ENCODE data around the gene KCNJ5.

KCNJ5 gene

GRCh38 chr11:128963744-128964325, 72.7 kb downstream of the KCNJ5 start:
- peaks cover 45% of the 10 kb centered on the region for H3K4me1 ChIP-seq (ENCODE audit: insufficient read depth, low read length)
- no peaks in the 10 kb centered on the region for H3K9me3 ChIP-seq (ENCODE audit: insufficient read depth, low read length, severe bottlenecking)
- H3K36me3 ChIP-seq (ENCODE audit: insufficient read depth, low read length): no peaks in the 10 kb centered on the region
- peak overlapping the region; percentile 90 for H3K27ac ChIP-seq (ENCODE audit: low read length)
- TF ChIP-seq EZH2 (IDR thresholded peaks at IDR 0.05; ENCODE audit: borderline replicate concordance, low read depth, low read length, severe bottlenecking): no peak
- TF ChIP-seq CTCF (IDR thresholded peaks at IDR 0.05; ENCODE audit: borderline replicate concordance, extremely low read depth, low read length, poor library complexity, severe bottlenecking): no peak
- peak overlapping the region; percentile 44; the same call in 1 of the 2 replicates for H3K9ac ChIP-seq (ENCODE audit: low read depth, low read length)
- peak; percentile 15; the same call in 1 of the 3 replicates for ATAC-seq (ENCODE audit: insufficient read depth, low read depth)
- peak overlapping the region; percentile 52; the same call in 1 of the 2 replicates for H3K4me2 ChIP-seq (ENCODE audit: insufficient read depth, low read length)
- DNase-seq: peak; percentile 17
- H3K4me3 ChIP-seq (ENCODE audit: low read depth in 1 of 2, low read length in 2 of 2): no peak overlapping the region
- no peaks in the 10 kb centered on the region for H3K79me2 ChIP-seq (ENCODE audit: insufficient read depth, low read length)
- H4K20me1 ChIP-seq (ENCODE audit: insufficient read depth, low read length): no peaks in the 10 kb centered on the region
- H3K27me3 ChIP-seq (ENCODE audit: insufficient read depth, low read length, poor library complexity): no peaks in the 10 kb centered on the region
- no peak overlapping the region for H2AFZ ChIP-seq (ENCODE audit: low read depth, low read length)

GRCh38 chr11:128964463-128964930, 73.3 kb downstream of the KCNJ5 start:
- Histone ChIP-seq H3K27ac (ENCODE audit: low read length) (peak overlapping the region; percentile 90), H4K20me1 (ENCODE audit: insufficient read depth, low read length) (no peaks in the 10 kb centered on the region)
- DNase-seq: no peak

GRCh38 chr11:128965485-128965884, 74.3 kb downstream of the KCNJ5 start:
- peak overlapping the region in 1 of 2 experiments; percentile 4; a peak in 1 of 4 replicates for H3K4me3 ChIP-seq (ENCODE audit: low read depth in 1 of 2, low read length in 2 of 2)
- H2AFZ ChIP-seq (ENCODE audit: low read depth, low read length): peak overlapping the region; percentile 40; the same call in 1 of the 2 replicates
- no peak for TF ChIP-seq CTCF (IDR thresholded peaks at IDR 0.05; ENCODE audit: borderline replicate concordance, extremely low read depth, low read length, poor library complexity, severe bottlenecking)
- no peak for TF ChIP-seq EZH2 (IDR thresholded peaks at IDR 0.05; ENCODE audit: borderline replicate concordance, low read depth, low read length, severe bottlenecking)
- H3K36me3 ChIP-seq (ENCODE audit: insufficient read depth, low read length): no peaks in the 10 kb centered on the region
- H3K79me2 ChIP-seq (ENCODE audit: insufficient read depth, low read length): no peaks in the 10 kb centered on the region
- ATAC-seq (ENCODE audit: insufficient read depth, low read depth) (peak; percentile 85), DNase-seq (no peak)
- H4K20me1 ChIP-seq (ENCODE audit: insufficient read depth, low read length): no peaks in the 10 kb centered on the region
- H3K9me3 ChIP-seq (ENCODE audit: insufficient read depth, low read length, severe bottlenecking): no peaks in the 10 kb centered on the region
- peak overlapping the region; percentile 52 for H3K4me2 ChIP-seq (ENCODE audit: insufficient read depth, low read length)
- peak overlapping the region; percentile 90 for H3K27ac ChIP-seq (ENCODE audit: low read length)
- peaks cover 58% of the 10 kb centered on the region for H3K4me1 ChIP-seq (ENCODE audit: insufficient read depth, low read length)
- no peaks in the 10 kb centered on the region for H3K27me3 ChIP-seq (ENCODE audit: insufficient read depth, low read length, poor library complexity)
- H3K9ac ChIP-seq (ENCODE audit: low read depth, low read length): peak overlapping the region; percentile 44

More at GRCh38 chr11:128964463-128964930, 73.3 kb downstream of the KCNJ5 start:
- Histone ChIP-seq H3K79me2 (ENCODE audit: insufficient read depth, low read length) (no peaks in the 10 kb centered on the region), H3K4me3 (ENCODE audit: low read depth in 1 of 2, low read length in 2 of 2) (peak overlapping the region in 1 of 2 experiments; percentile 34; a peak in 1 of 4 replicates), H3K4me2 (ENCODE audit: insufficient read depth, low read length) (peak overlapping the region; percentile 52), H3K36me3 (ENCODE audit: insufficient read depth, low read length) (no peaks in the 10 kb centered on the region), H3K9me3 (ENCODE audit: insufficient read depth, low read length, severe bottlenecking) (no peaks in the 10 kb centered on the region), H3K9ac (ENCODE audit: low read depth, low read length) (peak overlapping the region; percentile 44; the same call in 1 of the 2 replicates), H3K27me3 (ENCODE audit: insufficient read depth, low read length, poor library complexity) (no peaks in the 10 kb centered on the region), H3K4me1 (ENCODE audit: insufficient read depth, low read length) (peaks cover 48% of the 10 kb centered on the region), H2AFZ (ENCODE audit: low read depth, low read length) (peak overlapping the region; percentile 63)
- TF ChIP-seq EZH2 (IDR thresholded peaks at IDR 0.05; ENCODE audit: borderline replicate concordance, low read depth, low read length, severe bottlenecking) (no peak), CTCF (IDR thresholded peaks at IDR 0.05; ENCODE audit: borderline replicate concordance, extremely low read depth, low read length, poor library complexity, severe bottlenecking) (no peak)
- ATAC-seq (ENCODE audit: insufficient read depth, low read depth): 0 out of 3 replicates have a peak, but pooled peaks have one; percentile 4
